Placental pericyte (primary cell): Measurements from ENCODE around the gene RRAS2. TPM values are rescaled to one million over a fixed set of nuclear protein-coding genes. Genes with fewer than 3 reads are reported as not detected.

ENCODE experiments used
- total RNA-seq: library from RNA; depleted of rRNA; stranded (reverse); fragments of >200 nt; gene quantifications from 2 replicates; pipeline ENCODE4 v1.2.3, GENCODE V29; 2012

RRAS2 gene
- total RNA-seq: 48.1 and 60.6 TPM in 2 replicates

GRCh38 chr11:14358729-14359439 lies at the start of gene RRAS2:
Gene RRAS2, minus strand, starts transcription at chr11:14359183. Its CDS starts 313 bp downstream, at chr11:14358870.

Other genes with a start within 250 kb of the RRAS2 start
- 293 and 331 TPM in 2 replicates for gene COPB1, start 140.6 kb upstream of the RRAS2 start, total RNA-seq
- gene PSMA1, start 161.2 kb upstream of the RRAS2 start, total RNA-seq: 105 and 147 TPM in 2 replicates